Cardiac fibroblast (primary cell): ENCODE results near the gene HDHD5.
A peak's percentile ranks its signal among the peaks of the same experiment; 100 is the strongest.

Source experiments
- DNase-seq, 2 donors: peaks; one replicate each; pipeline versions ENCODE4 v3.0.0 to v3.0.0-alpha.2; 2010; ENCODE audit warnings: low read depth in 2 of 2
- H3K4me3 ChIP-seq, 2 donors: replicated peaks in 1 of 2; 1 replicate in 1 of 2; 2 replicates in 1 of 2; pipeline ENCODE4 v1.5.1; 2011; ENCODE audit warnings: low read depth in 2 of 2, low read length in 2 of 2, mild to moderate bottlenecking in 2 of 2, moderate library complexity in 1 of 2
- TF ChIP-seq, protein P1 (sequence below): IDR thresholded peaks from one replicate; pipeline ENCODE4 v1.5.1; 2011; ENCODE audit warnings: low read depth, mild to moderate bottlenecking, low read length, inconsistent platforms

Gene HDHD5

DNA sequence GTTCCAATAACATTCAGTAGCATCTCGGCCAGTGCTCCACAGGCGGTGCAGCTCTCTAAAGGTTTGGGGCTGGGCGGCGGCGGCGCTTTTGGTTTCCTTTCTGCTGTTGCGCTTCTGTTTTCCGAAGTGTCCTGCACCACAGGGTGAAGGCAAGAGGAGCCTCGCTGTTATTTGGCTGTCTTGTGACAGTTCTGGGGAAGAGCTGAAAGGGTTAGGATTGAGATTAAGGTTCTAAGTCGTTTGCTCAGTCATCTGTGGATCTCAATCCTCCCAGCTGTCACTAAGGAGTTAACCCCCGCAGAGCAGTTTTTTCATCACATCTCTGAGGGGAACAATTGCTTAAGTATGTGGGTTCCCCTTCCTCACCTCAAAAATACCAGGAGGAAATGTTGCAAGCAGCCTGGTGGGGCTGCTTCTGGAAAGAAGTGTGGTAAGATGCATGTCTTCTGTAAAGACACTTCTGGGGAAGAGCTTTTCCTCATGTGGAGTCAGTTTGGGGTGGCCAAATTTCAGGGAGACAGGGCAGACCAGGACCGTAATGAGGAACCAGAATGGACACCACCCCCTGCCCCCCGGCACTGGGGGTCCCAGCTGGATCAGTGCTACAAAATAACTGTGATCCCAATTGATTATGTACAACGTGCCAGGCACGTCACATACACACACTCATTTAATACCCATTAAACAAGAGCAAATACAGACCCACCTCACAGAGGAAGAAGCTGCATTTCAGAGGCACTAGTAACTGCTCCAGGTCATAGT is 52.1 kb downstream of the HDHD5 start:
- no peak for DNase-seq
- H3K4me3 ChIP-seq, result no peak overlapping the region
- TF ChIP-seq, protein P1, sequence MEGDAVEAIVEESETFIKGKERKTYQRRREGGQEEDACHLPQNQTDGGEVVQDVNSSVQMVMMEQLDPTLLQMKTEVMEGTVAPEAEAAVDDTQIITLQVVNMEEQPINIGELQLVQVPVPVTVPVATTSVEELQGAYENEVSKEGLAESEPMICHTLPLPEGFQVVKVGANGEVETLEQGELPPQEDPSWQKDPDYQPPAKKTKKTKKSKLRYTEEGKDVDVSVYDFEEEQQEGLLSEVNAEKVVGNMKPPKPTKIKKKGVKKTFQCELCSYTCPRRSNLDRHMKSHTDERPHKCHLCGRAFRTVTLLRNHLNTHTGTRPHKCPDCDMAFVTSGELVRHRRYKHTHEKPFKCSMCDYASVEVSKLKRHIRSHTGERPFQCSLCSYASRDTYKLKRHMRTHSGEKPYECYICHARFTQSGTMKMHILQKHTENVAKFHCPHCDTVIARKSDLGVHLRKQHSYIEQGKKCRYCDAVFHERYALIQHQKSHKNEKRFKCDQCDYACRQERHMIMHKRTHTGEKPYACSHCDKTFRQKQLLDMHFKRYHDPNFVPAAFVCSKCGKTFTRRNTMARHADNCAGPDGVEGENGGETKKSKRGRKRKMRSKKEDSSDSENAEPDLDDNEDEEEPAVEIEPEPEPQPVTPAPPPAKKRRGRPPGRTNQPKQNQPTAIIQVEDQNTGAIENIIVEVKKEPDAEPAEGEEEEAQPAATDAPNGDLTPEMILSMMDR, result no peak

DNA sequence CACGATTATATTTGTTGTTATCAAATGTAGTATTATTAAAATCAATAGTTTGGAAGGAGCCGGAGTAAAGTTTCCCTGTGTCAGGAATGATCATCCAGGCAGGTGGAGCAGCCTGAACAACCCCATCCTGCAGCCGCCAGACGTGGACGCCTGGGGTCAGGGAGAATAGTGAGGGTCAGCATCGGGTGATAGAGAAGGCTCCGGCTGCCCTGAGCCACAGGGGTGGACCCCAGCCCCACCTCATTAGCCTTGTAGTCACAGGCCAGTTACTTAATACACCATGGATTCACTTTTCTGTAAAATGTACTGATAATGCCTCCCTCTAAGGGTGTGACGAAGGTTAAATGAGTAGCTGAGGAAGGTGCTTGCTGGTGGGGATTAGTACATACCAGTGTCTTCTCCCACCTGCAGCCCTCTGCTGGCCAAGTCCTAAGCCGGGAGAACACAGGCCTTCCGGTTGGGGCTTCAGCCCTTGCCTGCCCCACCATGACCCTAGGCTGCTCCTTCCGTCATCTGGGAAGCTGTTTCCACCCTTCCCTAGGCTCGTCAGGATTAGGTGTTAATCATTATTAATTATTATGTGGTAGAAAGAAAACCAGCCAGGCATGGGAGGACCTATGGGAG is 52.8 kb downstream of the HDHD5 start:
- no peak overlapping the region for H3K4me3 ChIP-seq
- TF ChIP-seq, protein P1, result no peak

DNA sequence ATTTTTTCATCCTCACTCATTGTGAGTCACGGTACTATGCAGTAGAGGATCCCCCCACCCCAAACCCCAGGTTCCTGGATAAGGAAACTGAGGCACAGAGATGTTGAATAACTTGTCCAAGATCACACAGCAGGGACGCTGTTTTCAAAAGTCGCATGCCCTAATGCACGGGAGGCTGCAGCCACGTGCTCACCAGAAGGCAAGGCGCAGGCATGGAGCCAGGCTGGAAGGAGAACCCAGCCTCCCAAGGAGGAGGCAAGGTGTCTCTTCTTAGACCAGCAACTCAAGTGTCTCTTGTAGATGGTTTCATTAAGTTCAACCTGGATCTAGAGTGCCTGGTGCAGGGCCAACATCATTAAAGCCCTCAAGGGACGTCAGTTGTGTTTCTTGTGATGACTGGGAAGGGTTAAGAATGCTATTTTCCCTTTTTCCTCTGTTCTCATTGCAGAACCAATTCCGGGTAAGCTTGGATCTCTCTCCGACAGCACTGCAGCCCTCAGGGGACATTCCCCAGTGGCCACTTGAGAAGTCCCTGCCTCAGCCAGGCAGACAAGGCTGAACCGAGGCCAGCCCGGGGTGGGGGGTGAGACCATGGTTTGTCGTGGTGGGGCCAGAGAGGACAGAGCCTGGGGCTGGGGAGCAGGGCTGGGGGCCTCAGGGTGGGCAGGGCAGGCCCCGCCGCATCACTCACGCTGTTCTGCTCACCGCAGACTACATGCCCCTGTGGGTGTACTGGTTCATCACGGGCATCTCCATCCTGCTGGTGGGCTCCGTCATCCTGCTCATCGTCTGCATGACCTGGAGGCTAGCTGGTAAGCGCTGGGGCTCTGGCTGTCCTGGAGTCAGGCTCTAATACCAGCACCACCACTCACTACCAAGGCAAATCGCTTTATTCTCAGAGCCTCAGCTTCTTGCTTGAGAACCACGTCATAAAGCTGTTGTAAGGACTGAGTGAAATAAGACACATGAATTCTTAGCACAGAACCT is 53.6 kb downstream of the HDHD5 start:
- DNase-seq, result no peak
- TF ChIP-seq, protein P1, result no peak
- H3K4me3 ChIP-seq, result no peak overlapping the region

More for the DNA sequence above, 52.8 kb downstream of the HDHD5 start:
- DNase-seq, result no peak

DNA sequence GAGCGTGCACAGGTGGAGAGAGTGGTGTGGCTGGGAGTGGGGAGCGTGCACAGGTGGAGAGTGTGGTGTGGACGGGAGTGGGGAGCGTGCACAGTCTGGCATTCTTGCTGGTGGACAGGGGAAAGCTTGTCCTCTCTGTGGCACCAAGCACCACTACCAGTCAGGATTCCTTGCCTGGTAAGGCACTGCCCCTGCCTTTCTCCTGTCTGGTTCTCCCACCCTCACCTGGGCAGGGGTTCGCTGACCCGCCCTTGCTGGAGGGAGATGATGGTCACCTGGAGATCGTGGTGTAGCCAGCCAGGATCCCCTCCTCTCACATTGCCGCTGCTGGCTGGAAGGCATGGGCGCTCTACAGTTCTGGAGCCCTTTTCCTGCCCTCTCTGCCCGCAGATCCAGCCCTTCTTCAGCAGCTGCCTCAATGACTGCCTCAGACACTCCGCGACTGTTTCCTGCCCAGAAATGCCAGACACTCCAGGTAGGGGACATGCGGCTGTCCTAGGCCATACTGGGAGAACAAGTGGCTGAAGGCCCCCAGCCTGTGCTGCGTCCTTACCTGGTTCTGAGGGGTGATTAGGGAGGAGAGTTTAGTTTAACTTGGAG is 54.6 kb downstream of the HDHD5 start:
- TF ChIP-seq, protein P1, result no peak
- no peak for DNase-seq

DNA sequence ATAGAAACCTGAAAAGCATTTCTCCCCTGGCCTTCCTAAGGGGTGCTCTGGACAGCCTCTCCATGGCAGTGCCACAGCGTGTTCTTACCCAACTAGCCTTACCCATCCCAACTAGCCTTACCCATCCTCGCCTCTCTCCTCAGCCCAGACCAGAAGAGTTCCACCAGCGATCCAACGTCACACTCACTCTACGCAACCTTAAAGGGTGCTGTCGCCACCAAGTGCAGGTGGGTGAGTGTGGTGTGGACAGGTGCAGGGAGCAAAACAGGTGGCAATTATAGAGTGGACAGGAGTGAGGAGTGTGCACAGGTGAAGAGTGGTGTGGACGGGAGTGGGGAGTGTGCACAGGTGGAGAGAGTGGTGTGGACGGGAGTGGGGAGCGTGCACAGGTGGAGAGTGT is 55.7 kb downstream of the HDHD5 start:
- no peak overlapping the region for H3K4me3 ChIP-seq
- TF ChIP-seq, protein P1, result no peak
- no peak for DNase-seq

More for the DNA sequence above, 54.6 kb downstream of the HDHD5 start:
- H3K4me3 ChIP-seq, result no peak overlapping the region

DNA sequence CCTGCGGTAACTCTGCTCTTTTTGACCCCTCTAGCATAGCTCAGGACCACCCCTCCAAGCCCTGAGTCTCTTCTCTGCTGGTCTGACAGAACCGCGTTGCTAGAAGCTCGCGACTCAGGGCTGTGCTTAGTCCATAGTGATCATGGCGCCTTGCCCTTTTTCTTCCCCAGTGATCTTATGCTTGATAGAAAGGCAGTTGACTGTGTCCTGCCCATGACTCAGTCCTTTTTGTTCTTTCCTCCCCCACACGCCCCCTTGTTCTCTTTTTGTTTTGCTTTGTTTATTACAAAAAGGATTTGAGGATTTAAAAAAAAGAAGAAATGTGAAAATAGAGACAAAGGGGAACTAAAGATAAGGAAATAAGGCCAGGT is 56.8 kb downstream of the HDHD5 start:
- DNase-seq, result peak in 1 of 2 donors; percentile 35
- H3K4me3 ChIP-seq, result no peak overlapping the region
- TF ChIP-seq, protein P1, result no peak
